ENCODE results near the gene GALNT13.

DNA sequence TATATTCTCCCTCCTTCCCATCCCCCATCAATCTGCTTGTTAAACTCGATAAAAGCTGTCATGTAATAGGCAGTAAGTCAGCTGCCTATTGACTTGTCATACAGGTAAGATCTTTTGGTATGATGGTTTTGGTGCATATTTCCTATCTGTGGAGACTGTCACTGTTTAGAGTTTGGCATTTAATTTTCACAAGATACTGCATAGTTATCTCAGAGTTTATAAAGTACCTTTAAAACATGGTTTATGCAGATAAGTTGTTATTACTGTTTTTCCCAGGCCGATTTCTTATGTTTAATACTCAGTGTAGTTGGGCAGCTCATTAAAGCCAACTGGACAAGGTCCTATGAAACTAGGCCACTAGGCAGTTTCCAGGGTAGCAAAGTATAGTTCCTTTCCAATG, 222.1 kb downstream of the GALNT13 start:
- TF ChIP-seq SUZ12 (IDR thresholded peaks at IDR 0.05; ENCODE audit: extremely low read depth, insufficient read depth, insufficient read length) = no peak
- no peak for TF ChIP-seq ZNF274 (IDR thresholded peaks at IDR 0.05; ENCODE audit: low read depth, low read length)

Measured in NT2/D1 (cell line).